Epithelial cell of esophagus (primary cell): ENCODE measurements around the gene SERINC3.

Experiments
- DNase-seq: peaks from one replicate; pipeline ENCODE4 v3.0.0; 2010; ENCODE audit warnings: low read depth
- H3K4me3 ChIP-seq: 2 replicates; pipeline ENCODE4 v1.5.1; 2011; ENCODE audit warnings: mild to moderate bottlenecking, low read length, control low read depth
- TF ChIP-seq, protein P1 (sequence below): IDR thresholded peaks from 2 replicates; pipeline ENCODE4 v1.5.1; 2011; ENCODE audit warnings: low read depth, mild to moderate bottlenecking, low read length, control low read depth, inconsistent platforms; ENCODE audit not compliant: insufficient read depth; ENCODE audit errors: missing control alignments

Gene SERINC3

GRCh38 chr20:44471481-44471882 is 50.4 kb downstream of the SERINC3 start:
- TF ChIP-seq, protein P1, sequence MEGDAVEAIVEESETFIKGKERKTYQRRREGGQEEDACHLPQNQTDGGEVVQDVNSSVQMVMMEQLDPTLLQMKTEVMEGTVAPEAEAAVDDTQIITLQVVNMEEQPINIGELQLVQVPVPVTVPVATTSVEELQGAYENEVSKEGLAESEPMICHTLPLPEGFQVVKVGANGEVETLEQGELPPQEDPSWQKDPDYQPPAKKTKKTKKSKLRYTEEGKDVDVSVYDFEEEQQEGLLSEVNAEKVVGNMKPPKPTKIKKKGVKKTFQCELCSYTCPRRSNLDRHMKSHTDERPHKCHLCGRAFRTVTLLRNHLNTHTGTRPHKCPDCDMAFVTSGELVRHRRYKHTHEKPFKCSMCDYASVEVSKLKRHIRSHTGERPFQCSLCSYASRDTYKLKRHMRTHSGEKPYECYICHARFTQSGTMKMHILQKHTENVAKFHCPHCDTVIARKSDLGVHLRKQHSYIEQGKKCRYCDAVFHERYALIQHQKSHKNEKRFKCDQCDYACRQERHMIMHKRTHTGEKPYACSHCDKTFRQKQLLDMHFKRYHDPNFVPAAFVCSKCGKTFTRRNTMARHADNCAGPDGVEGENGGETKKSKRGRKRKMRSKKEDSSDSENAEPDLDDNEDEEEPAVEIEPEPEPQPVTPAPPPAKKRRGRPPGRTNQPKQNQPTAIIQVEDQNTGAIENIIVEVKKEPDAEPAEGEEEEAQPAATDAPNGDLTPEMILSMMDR: peak; percentile 61
- DNase-seq: peak; percentile 46
- H3K4me3 ChIP-seq: no peak overlapping the region

DNA sequence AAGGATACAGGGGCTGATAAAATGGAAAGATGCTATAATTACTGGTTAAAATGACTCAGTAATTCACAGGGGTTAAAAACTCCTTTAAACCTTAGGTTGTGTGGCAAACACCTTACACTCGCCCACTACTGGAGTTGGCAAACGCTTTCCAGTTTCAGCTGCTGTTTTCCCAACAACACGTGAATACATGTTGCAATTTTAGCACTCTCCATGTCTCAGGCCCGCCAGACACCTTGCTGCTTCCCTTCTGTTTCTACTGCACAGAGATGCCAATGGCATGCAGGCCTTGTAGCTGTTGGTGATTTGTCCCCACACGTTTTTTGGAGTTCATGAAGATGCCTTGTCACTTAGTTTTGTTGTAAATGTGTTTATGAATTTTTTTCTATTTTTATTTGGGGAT is 51.5 kb downstream of the SERINC3 start:
- TF ChIP-seq, protein P1: no peak
- no peak for DNase-seq

GRCh38 chr20:44468044-44468782 is 53.7 kb downstream of the SERINC3 start:
- no peak for DNase-seq
- TF ChIP-seq, protein P1: no peak
- H3K4me3 ChIP-seq: no peak overlapping the region

More for the DNA sequence above, 51.5 kb downstream of the SERINC3 start:
- no peak overlapping the region for H3K4me3 ChIP-seq

GRCh38 chr20:44467289-44467883 is 54.5 kb downstream of the SERINC3 start:
- TF ChIP-seq, protein P1: no peak
- no peak for DNase-seq
- no peak overlapping the region for H3K4me3 ChIP-seq

DNA sequence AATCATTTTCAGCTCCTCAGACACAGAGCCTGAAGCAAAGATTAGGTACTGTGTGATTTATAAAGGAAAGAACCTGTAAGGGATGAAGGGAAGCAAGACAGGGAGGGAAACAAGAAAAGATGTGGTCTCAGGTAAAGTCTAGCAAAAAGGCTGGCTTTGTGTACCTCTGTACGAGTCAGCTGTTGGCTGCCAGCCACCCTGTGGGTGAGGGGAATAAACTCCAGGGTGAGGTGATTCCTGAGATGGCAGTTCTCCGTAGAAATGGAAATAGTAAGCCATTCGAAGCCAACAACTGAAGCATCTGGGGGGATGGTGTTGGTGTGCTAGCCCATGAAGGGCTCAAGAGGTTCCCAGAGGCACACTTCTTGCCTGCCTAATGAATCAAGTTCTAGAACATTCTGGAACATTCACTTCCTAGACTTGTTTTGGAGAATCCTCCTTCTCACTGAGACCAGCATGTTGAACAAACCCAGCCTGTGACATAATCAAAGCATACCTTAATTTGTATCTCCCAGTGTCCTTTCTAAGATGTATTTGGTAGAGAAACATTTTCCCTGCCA is 56.8 kb downstream of the SERINC3 start:
- no peak overlapping the region for H3K4me3 ChIP-seq
- peak; percentile 38 for DNase-seq
- TF ChIP-seq, protein P1: no peak

DNA sequence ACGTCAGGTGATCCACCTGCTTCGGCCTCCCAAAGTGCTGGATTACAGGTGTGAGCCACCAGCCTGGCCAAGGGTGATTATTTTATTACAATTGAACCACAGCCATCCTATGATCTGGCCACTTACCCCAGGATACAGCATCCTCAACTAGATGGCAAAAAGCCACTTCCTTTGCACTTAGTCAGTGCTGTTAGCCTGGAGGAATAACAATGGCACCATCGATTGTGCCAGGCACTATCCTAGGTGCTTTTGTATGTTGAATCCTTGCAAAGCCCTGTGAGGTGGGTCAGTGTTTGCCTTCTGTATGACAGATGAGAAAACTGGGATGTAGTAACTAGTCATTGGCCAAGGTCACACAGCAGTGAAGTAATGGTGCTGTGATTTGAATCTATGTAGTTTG is 57.4 kb downstream of the SERINC3 start:
- H3K4me3 ChIP-seq: no peak overlapping the region
- DNase-seq: no peak
- TF ChIP-seq, protein P1: no peak
